Gastroesophageal sphincter (tissue), 3 donors: ENCODE measurements around the gene SLC6A12.

Experiments
- CTCF ChIP-seq, 4 experiments: fragments of 200-600 bp in 2 of 4; fragments of 450-650 bp in 2 of 4; sonication (generic) in 1 of 4; IDR thresholded peaks; one replicate each; pipeline ENCODE4 v1.5.1; 2017 to 2019; ENCODE audit warnings: antibody characterized with exemption in 4 of 4, mild to moderate bottlenecking in 2 of 4, moderate library complexity in 2 of 4
- POLR2A ChIP-seq, 2 donors: fragments of 450-650 bp; IDR thresholded peaks; one replicate each; pipeline ENCODE4 v1.6.1; 2017; ENCODE audit warnings: antibody characterized with exemption in 2 of 2, mild to moderate bottlenecking in 2 of 2, moderate library complexity in 1 of 2
- POLR2AphosphoS5 ChIP-seq: sonication (generic); formaldehyde crosslinking; IDR thresholded peaks from one replicate; pipeline ENCODE4 v1.6.1; 2017; ENCODE audit warnings: antibody characterized with exemption

GRCh38 chr12:262817-263216, 48.9 kb upstream of the SLC6A12 start, which contains the start of gene SLC6A13:
- no peak for TF ChIP-seq POLR2AphosphoS5
- no peak for TF ChIP-seq CTCF (IDR thresholded peaks at IDR 0.05)
- no peak for TF ChIP-seq POLR2A (IDR thresholded peaks at IDR 0.05)
